K562 (cell line): ENCODE measurements around the gene PLIN5. TPM values are rescaled to one million over a fixed set of nuclear protein-coding genes. Genes with fewer than 3 reads are reported as not detected.

Experiments
- CBFA2T3 ChIP-seq: fragments of 450-650 bp; IDR thresholded peaks from 2 replicates; pipeline ENCODE4 v1.6.1; 2017
- ILK ChIP-seq: fragments of 450-650 bp; IDR thresholded peaks from 2 replicates; pipeline ENCODE4 v1.6.1; 2016; ENCODE audit warnings: missing genetic modification characterization, low read depth, mild to moderate bottlenecking, missing compliant biosample characterization, moderate library complexity, borderline replicate concordance
- LARP7 ChIP-seq: fragments of 450-650 bp; IDR thresholded peaks from 2 replicates; pipeline ENCODE4 v1.6.1; 2016
- NKRF ChIP-seq: fragments of 450-650 bp; IDR thresholded peaks from 2 replicates; pipeline ENCODE4 v1.6.1; 2016; ENCODE audit warnings: borderline replicate concordance
- RAD51 ChIP-seq: fragments of 450-650 bp; IDR thresholded peaks from 2 replicates; pipeline ENCODE4 v1.7.1; 2016; ENCODE audit warnings: low read depth, mild to moderate bottlenecking, borderline replicate concordance
- RB1 ChIP-seq: fragments of 450-650 bp; IDR thresholded peaks from 2 replicates; pipeline ENCODE4 v1.6.1; 2017; ENCODE audit warnings: low read depth, mild to moderate bottlenecking
- SRSF1 ChIP-seq: fragments of 200-400 bp; formaldehyde crosslinking; IDR thresholded peaks from 2 replicates; pipeline ENCODE4 v1.6.1; 2017; ENCODE audit warnings: mild to moderate bottlenecking, low read depth, low read length, moderate library complexity
- STAG1 ChIP-seq: sonication (generic); formaldehyde crosslinking; IDR thresholded peaks from 2 replicates; pipeline ENCODE4 v1.5.0; 2020; ENCODE audit warnings: missing genetic modification reagents, borderline replicate concordance
- TAF15 ChIP-seq: fragments of 200-400 bp; formaldehyde crosslinking; IDR thresholded peaks from 2 replicates; pipeline ENCODE4 v1.6.1; 2017; ENCODE audit warnings: mild to moderate bottlenecking, low read depth, low read length, moderate library complexity
- USF1 ChIP-seq: sonication (generic); formaldehyde crosslinking; IDR thresholded peaks from 2 replicates; pipeline ENCODE4 v1.9.0; 2022; ENCODE audit warnings: mild to moderate bottlenecking, missing genetic modification reagents
- USF2 ChIP-seq: sonication (generic); formaldehyde crosslinking; IDR thresholded peaks from 2 replicates; pipeline ENCODE4 v1.5.0; 2020; ENCODE audit warnings: missing genetic modification reagents
- ZBTB5 ChIP-seq: fragments of 450-650 bp; IDR thresholded peaks from 2 replicates; pipeline ENCODE4 v1.6.1; 2017; ENCODE audit warnings: antibody characterized with exemption
- ZBTB8A ChIP-seq: fragments of 450-650 bp; IDR thresholded peaks from 2 replicates; pipeline ENCODE4 v1.6.1; 2018; ENCODE audit warnings: mild to moderate bottlenecking, moderate library complexity; ENCODE audit not compliant: partially characterized antibody
- ZC3H11A ChIP-seq: IDR thresholded peaks from 2 replicates; pipeline ENCODE4 v1.6.1; 2012; ENCODE audit warnings: low read depth, low read length, improper control_type of control experiment
- ZC3H8 ChIP-seq: fragments of 450-650 bp; IDR thresholded peaks from 2 replicates; pipeline ENCODE4 v1.6.1; 2017
- ZNF316 ChIP-seq: fragments of 450-650 bp; IDR thresholded peaks from 2 replicates; pipeline ENCODE4 v1.6.1; 2016
- ZNF668 ChIP-seq: fragments of 250-450 bp; sonication (Bioruptor Pico); IDR thresholded peaks from 2 replicates; pipeline ENCODE4 v1.8.0; 2022; ENCODE audit warnings: mild to moderate bottlenecking, inconsistent platforms
- polyA plus RNA-seq, 8 experiments: library from polyadenylated mRNA; depleted of rRNA in 4 of 8; stranded (reverse) in 5 of 8; unstranded in 3 of 8; fragments of >200 nt; fragmentation: Nextera tagmentation in 2 of 8; fragmentation: Illumina TruSeq in 1 of 8; extraction: Ambion mirVana in 2 of 8; extraction: Trizol in 1 of 8; gene quantifications; 2 replicates each; pipeline versions ENCODE4 v1.2.1 to v1.2.3, GENCODE V29; 2011 to 2014; ENCODE audit warnings: inconsistent platforms in 1 of 8, missing spikeins in 1 of 8
- total RNA-seq, 7 experiments: library from RNA; depleted of rRNA in 6 of 7; stranded (reverse); fragments of >200 nt in 6 of 7; fragmentation: Illumina TruSeq in 2 of 7; extraction: Trizol in 2 of 7; gene quantifications; 2 replicates each; pipeline versions ENCODE4 v1.2.1 to v1.2.3, GENCODE V29; 2011 to 2021; ENCODE audit warnings: low replicate concordance in 1 of 7
- TF ChIP-seq, protein P1 (sequence below): sonication (generic); formaldehyde crosslinking; IDR thresholded peaks from 2 replicates; pipeline ENCODE4 v1.8.1; 2023; ENCODE audit warnings: mild to moderate bottlenecking, missing genetic modification reagents
- TF ChIP-seq, protein P2 (sequence below): conservative IDR thresholded peaks from 2 replicates; pipeline ENCODE4 v1.6.1; 2011; ENCODE audit warnings: low read depth, mild to moderate bottlenecking, low read length; ENCODE audit not compliant: control insufficient read depth

PLIN5 gene
- total and polyA plus RNA-seq, 9 of the 15 experiments (the other 6 are each of a cell fraction or from before 2014, with no cell fraction given): 0.04 to 1.3 (median 0.50) TPM

DNA sequence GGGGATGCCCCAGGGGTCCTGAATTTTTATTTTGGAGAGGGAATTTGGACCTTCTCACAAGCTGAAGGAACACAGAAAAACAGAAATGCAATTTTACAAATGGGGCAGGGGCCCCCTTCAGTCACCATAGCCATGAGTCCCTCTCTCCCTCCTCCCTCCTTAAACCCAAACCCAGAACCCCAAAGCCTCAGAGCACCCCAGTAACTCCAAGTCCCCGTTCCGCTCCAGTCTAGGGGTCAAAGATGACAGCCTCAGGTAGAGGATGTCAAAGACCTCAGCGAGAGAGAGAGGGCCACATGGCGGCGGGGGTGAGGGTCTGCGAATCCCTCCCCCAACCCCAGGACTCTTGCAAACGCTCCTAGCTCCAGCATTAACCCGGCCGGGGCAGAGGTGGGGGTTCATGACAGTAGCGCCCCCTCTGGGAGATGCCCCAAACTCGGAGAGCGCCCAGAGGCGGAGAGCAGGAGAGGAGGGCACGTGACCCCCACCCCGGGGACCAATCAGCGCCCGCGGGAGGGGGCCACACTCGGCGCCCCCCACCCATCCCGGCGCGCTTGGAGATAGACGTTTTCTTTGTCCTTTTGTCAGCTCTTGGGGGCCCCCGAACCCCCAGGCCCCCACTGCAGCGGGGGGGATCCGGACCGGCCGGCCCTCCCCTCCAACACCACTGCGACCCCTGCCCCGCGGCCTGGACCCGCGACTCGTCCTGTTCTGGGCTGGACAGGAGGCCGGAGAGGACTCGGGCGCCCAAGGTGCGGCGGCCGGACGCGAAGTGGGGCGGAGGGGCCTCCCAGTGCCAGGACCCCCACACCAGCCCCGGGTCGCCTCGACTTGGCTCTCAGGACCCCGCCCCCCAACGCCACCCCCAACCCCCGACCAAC, 45.2 kb upstream of the PLIN5 start (continued):
- TF ChIP-seq USF2 (CRISPR knock-in tag) (peak; percentile 88), USF1 (CRISPR knock-in tag) (peak; percentile 91), RB1 (peak; percentile 35; the same call in 1 of the 2 replicates), SRSF1 (no peak), ILK (tag) (no peak), ZC3H8 (no peak), STAG1 (no peak), CBFA2T3 (no peak), ZNF316 (no peak), ZBTB5 (no peak), NKRF (no peak), ZBTB8A (no peak), ZNF668 (CRISPR knock-in tag) (no peak), TAF15 (no peak), LARP7 (no peak), ZC3H11A (no peak), RAD51 (peak; percentile 77; the same call in 1 of the 2 replicates)
- TF ChIP-seq, protein P1, sequence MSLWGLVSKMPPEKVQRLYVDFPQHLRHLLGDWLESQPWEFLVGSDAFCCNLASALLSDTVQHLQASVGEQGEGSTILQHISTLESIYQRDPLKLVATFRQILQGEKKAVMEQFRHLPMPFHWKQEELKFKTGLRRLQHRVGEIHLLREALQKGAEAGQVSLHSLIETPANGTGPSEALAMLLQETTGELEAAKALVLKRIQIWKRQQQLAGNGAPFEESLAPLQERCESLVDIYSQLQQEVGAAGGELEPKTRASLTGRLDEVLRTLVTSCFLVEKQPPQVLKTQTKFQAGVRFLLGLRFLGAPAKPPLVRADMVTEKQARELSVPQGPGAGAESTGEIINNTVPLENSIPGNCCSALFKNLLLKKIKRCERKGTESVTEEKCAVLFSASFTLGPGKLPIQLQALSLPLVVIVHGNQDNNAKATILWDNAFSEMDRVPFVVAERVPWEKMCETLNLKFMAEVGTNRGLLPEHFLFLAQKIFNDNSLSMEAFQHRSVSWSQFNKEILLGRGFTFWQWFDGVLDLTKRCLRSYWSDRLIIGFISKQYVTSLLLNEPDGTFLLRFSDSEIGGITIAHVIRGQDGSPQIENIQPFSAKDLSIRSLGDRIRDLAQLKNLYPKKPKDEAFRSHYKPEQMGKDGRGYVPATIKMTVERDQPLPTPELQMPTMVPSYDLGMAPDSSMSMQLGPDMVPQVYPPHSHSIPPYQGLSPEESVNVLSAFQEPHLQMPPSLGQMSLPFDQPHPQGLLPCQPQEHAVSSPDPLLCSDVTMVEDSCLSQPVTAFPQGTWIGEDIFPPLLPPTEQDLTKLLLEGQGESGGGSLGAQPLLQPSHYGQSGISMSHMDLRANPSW: no peak
- TF ChIP-seq, protein P2, sequence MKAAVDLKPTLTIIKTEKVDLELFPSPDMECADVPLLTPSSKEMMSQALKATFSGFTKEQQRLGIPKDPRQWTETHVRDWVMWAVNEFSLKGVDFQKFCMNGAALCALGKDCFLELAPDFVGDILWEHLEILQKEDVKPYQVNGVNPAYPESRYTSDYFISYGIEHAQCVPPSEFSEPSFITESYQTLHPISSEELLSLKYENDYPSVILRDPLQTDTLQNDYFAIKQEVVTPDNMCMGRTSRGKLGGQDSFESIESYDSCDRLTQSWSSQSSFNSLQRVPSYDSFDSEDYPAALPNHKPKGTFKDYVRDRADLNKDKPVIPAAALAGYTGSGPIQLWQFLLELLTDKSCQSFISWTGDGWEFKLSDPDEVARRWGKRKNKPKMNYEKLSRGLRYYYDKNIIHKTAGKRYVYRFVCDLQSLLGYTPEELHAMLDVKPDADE: no peak
